ENCODE results near the gene BLACAT1.
"Not testable (repeated sequence)": the region's sequence is repeated elsewhere in the genome, so short reads cannot be mapped to it uniquely, and the experiment has no call there.

The BLACAT1 gene

GRCh38 chr1:205484985-205485967, 29.4 kb upstream of the BLACAT1 start:
- peak; percentile 35 to 54 for DNase-seq (ENCODE audit: low read depth in 1 of 2, low spot score in 1 of 2)

- no peak for DNase-seq (ENCODE audit: low read depth in 1 of 2, low spot score in 1 of 2)
These were observed 27.5 kb upstream of the BLACAT1 start for GRCh38 chr1:205483372-205483771.

GRCh38 chr1:205482587-205482986, 26.7 kb upstream of the BLACAT1 start:
- not testable (repeated sequence) for DNase-seq (ENCODE audit: low read depth in 1 of 2, low spot score in 1 of 2)

- no peak for DNase-seq (ENCODE audit: low read depth in 1 of 2, low spot score in 1 of 2)
These were observed 25.8 kb upstream of the BLACAT1 start for GRCh38 chr1:205481629-205482151.

GRCh38 chr1:205481218-205481617, 25.4 kb upstream of the BLACAT1 start:
- no peak for DNase-seq (ENCODE audit: low read depth in 1 of 2, low spot score in 1 of 2)

GRCh38 chr1:205480349-205480985, 24.6 kb upstream of the BLACAT1 start:
- peak; percentile 25 to 58 for DNase-seq (ENCODE audit: low read depth in 1 of 2, low spot score in 1 of 2)

GRCh38 chr1:205478985-205479384, 23.1 kb upstream of the BLACAT1 start:
- not testable (repeated sequence) for DNase-seq (ENCODE audit: low read depth in 1 of 2, low spot score in 1 of 2)

GRCh38 chr1:205477759-205478247, 22.0 kb upstream of the BLACAT1 start:
- DNase-seq (ENCODE audit: low read depth in 1 of 2, low spot score in 1 of 2), result no peak

GRCh38 chr1:205477121-205477758, 21.4 kb upstream of the BLACAT1 start:
- no peak for DNase-seq (ENCODE audit: low read depth in 1 of 2, low spot score in 1 of 2)

- DNase-seq (ENCODE audit: low read depth in 1 of 2, low spot score in 1 of 2), result no peak
These were observed 20.8 kb upstream of the BLACAT1 start for GRCh38 chr1:205476648-205477047.

- DNase-seq (ENCODE audit: low read depth in 1 of 2, low spot score in 1 of 2), result no peak
These were observed 20.0 kb upstream of the BLACAT1 start for GRCh38 chr1:205475855-205476254.

- no peak for DNase-seq (ENCODE audit: low read depth in 1 of 2, low spot score in 1 of 2)
These were observed 18.7 kb upstream of the BLACAT1 start for GRCh38 chr1:205474571-205474970.

GRCh38 chr1:205473966-205474365, 18.1 kb upstream of the BLACAT1 start:
- DNase-seq (ENCODE audit: low read depth in 1 of 2, low spot score in 1 of 2), result no peak

GRCh38 chr1:205473475-205473874, 17.6 kb upstream of the BLACAT1 start:
- DNase-seq (ENCODE audit: low read depth in 1 of 2, low spot score in 1 of 2), result no peak

GRCh38 chr1:205472737-205473441, 17.0 kb upstream of the BLACAT1 start:
- no peak for DNase-seq (ENCODE audit: low read depth in 1 of 2, low spot score in 1 of 2)

GRCh38 chr1:205470131-205470530, 14.3 kb upstream of the BLACAT1 start:
- DNase-seq (ENCODE audit: low read depth in 1 of 2, low spot score in 1 of 2), result no peak

GRCh38 chr1:205466595-205467220, 10.9 kb upstream of the BLACAT1 start:
- no peak for DNase-seq (ENCODE audit: low read depth in 1 of 2, low spot score in 1 of 2)

- no peak for DNase-seq (ENCODE audit: low read depth in 1 of 2, low spot score in 1 of 2)
These were observed 9.5 kb upstream of the BLACAT1 start for GRCh38 chr1:205465392-205465791.

- no peak for DNase-seq (ENCODE audit: low read depth in 1 of 2, low spot score in 1 of 2)
These were observed 3.1 kb upstream of the BLACAT1 start for GRCh38 chr1:205458777-205459566.
